K562 (cell line): ENCODE measurements around the gene SLC22A23. TPM values are rescaled to one million over a fixed set of nuclear protein-coding genes. Genes with fewer than 3 reads are reported as not detected.

Source experiments
- ARID2 ChIP-seq: fragments of 450-650 bp; IDR thresholded peaks from 2 replicates; pipeline ENCODE4 v1.6.1; 2017; ENCODE audit warnings: antibody characterized with exemption, mild to moderate bottlenecking
- ATF3 ChIP-seq, 2 experiments: fragments of 450-650 bp in 1 of 2; sonication (generic) in 1 of 2; formaldehyde crosslinking in 1 of 2; IDR thresholded peaks in 1 of 2; conservative IDR thresholded peaks in 1 of 2; 2 replicates each; pipeline versions ENCODE4 v1.6.1 to v1.8.1; 2016 to 2023; ENCODE audit warnings: mild to moderate bottlenecking in 2 of 2, moderate library complexity in 2 of 2, inconsistent platforms in 1 of 2, missing genetic modification reagents in 1 of 2
- COPS2 ChIP-seq: fragments of 450-650 bp; conservative IDR thresholded peaks from 2 replicates; pipeline ENCODE4 v1.6.1; 2016; ENCODE audit warnings: mild to moderate bottlenecking, moderate library complexity
- ETV1 ChIP-seq: fragments of 450-650 bp; conservative IDR thresholded peaks from 2 replicates; pipeline ENCODE4 v1.6.1; 2016; ENCODE audit warnings: missing genetic modification characterization, control low read depth, low read depth, missing compliant biosample characterization
- GABPA ChIP-seq: fragments of 200-800 bp; sonication (Bioruptor generic); conservative IDR thresholded peaks from 2 replicates; pipeline ENCODE4 v1.6.1; 2016; ENCODE audit warnings: low read depth, missing genetic modification characterization, missing compliant biosample characterization
- HNRNPL ChIP-seq: fragments of 200-400 bp; formaldehyde crosslinking; IDR thresholded peaks from 2 replicates; pipeline ENCODE4 v1.6.1; 2017; ENCODE audit warnings: low read depth, mild to moderate bottlenecking, low read length
- NBN ChIP-seq: fragments of 450-650 bp; IDR thresholded peaks from 2 replicates; pipeline ENCODE4 v1.6.1; 2016; ENCODE audit warnings: low read depth, mild to moderate bottlenecking
- POLR2A ChIP-seq: fragments of 450-650 bp; conservative IDR thresholded peaks from 2 replicates; pipeline ENCODE4 v1.6.1; 2016
- POLR2G ChIP-seq: fragments of 200-400 bp; formaldehyde crosslinking; IDR thresholded peaks from 2 replicates; pipeline ENCODE4 v1.6.1; 2017; ENCODE audit warnings: low read depth, mild to moderate bottlenecking, antibody characterized with exemption, low read length, moderate library complexity
- RBFOX2 ChIP-seq: fragments of 200-400 bp; formaldehyde crosslinking; IDR thresholded peaks from 2 replicates; pipeline ENCODE4 v1.6.1; 2017; ENCODE audit warnings: low read depth, mild to moderate bottlenecking, low read length, moderate library complexity
- RBM17 ChIP-seq: fragments of 200-400 bp; formaldehyde crosslinking; IDR thresholded peaks from 2 replicates; pipeline ENCODE4 v1.6.1; 2017; ENCODE audit warnings: low read depth, mild to moderate bottlenecking, low read length, borderline replicate concordance
- RBM22 ChIP-seq: fragments of 200-400 bp; formaldehyde crosslinking; IDR thresholded peaks from 2 replicates; pipeline ENCODE4 v1.6.1; 2018; ENCODE audit warnings: low read length, low read depth; ENCODE audit not compliant: poor library complexity, severe bottlenecking
- RCOR1 ChIP-seq, 2 experiments: IDR thresholded peaks; 2 replicates each; pipeline ENCODE4 v1.6.1; 2012; ENCODE audit warnings: low read depth in 2 of 2, low read length in 2 of 2, borderline replicate concordance in 1 of 2, improper control_type of control experiment in 1 of 2
- RUNX1 ChIP-seq: sonication (generic); IDR thresholded peaks from 2 replicates; pipeline ENCODE4 v1.6.1; 2016; ENCODE audit warnings: antibody characterized with exemption, low read depth
- SAFB ChIP-seq: fragments of 200-400 bp; formaldehyde crosslinking; IDR thresholded peaks from 2 replicates; pipeline ENCODE4 v1.6.1; 2017; ENCODE audit warnings: low read depth, low read length, borderline replicate concordance
- TGIF2 ChIP-seq: sonication (generic); formaldehyde crosslinking; IDR thresholded peaks from 2 replicates; pipeline ENCODE4 v1.8.1; 2022; ENCODE audit warnings: mild to moderate bottlenecking, missing genetic modification reagents, moderate library complexity
- ZFP1 ChIP-seq: fragments of 450-650 bp; formaldehyde crosslinking; IDR thresholded peaks from 2 replicates; pipeline ENCODE4 v1.4.0; 2020; ENCODE audit warnings: mild to moderate bottlenecking, mixed read lengths
- ZFP30 ChIP-seq: fragments of 250-450 bp; sonication (Bioruptor Pico); IDR thresholded peaks from 2 replicates; pipeline ENCODE4 v1.8.0; 2022; ENCODE audit warnings: moderate library complexity, mild to moderate bottlenecking, inconsistent platforms, borderline replicate concordance
- ZZZ3 ChIP-seq: fragments of 450-650 bp; IDR thresholded peaks from 2 replicates; pipeline ENCODE4 v1.6.1; 2016; ENCODE audit warnings: antibody characterized with exemption, mild to moderate bottlenecking, moderate library complexity
- polyA plus RNA-seq, 8 experiments: library from polyadenylated mRNA; depleted of rRNA in 4 of 8; stranded (reverse) in 5 of 8; unstranded in 3 of 8; fragments of >200 nt; fragmentation: Nextera tagmentation in 2 of 8; fragmentation: Illumina TruSeq in 1 of 8; extraction: Ambion mirVana in 2 of 8; extraction: Trizol in 1 of 8; gene quantifications; 2 replicates each; pipeline versions ENCODE4 v1.2.1 to v1.2.3, GENCODE V29; 2011 to 2014; ENCODE audit warnings: inconsistent platforms in 1 of 8, missing spikeins in 1 of 8
- total RNA-seq, 7 experiments: library from RNA; depleted of rRNA in 6 of 7; stranded (reverse); fragments of >200 nt in 6 of 7; fragmentation: Illumina TruSeq in 2 of 7; extraction: Trizol in 2 of 7; gene quantifications; 2 replicates each; pipeline versions ENCODE4 v1.2.1 to v1.2.3, GENCODE V29; 2011 to 2021; ENCODE audit warnings: low replicate concordance in 1 of 7
- TF ChIP-seq, protein P1 (sequence below): fragments of 450-650 bp; formaldehyde crosslinking; IDR thresholded peaks from 2 replicates; pipeline ENCODE4 v1.4.0; 2022; ENCODE audit warnings: missing genetic modification characterization
- TF ChIP-seq, protein P2 (sequence below): sonication (generic); formaldehyde crosslinking; IDR thresholded peaks from 2 replicates; pipeline ENCODE4 v1.8.0; 2023; ENCODE audit warnings: mild to moderate bottlenecking, missing genetic modification reagents

SLC22A23 gene
- total and polyA plus RNA-seq, 9 of the 15 experiments (the other 6 are each of a cell fraction or from before 2014, with no cell fraction given): 0.30 to 8.7 (median 2.5) TPM

DNA sequence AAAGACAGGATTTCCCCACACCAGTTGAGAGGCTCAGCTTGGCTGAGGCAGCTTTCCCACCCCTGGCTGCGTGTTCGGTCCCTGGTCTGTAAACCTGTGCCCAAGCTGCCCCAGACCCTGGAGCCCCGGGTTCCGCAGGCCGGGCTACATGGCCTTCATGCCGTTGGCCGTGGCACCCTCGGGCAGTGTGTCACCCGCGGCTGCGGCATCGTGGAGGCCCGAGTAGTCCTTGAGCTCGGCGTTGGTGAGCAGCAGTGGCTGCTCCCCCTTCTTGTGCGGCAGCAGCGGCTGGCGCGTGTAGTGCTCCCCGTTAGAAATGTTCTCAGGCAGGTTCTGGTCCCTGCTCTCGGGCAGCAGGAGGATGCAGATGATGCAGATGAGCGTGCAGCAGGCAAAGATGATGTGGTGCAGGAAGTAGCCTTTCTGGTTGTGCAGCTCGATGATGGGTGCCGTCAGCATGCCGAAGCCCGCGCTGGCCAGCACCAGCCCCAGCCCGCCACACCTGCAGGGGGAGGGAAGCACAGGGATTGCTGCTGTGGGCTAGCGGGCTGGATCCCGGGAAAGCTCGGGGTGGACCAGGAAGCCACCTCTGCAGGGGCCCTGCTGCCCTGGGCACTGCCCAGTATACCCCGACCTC is 183.8 kb downstream of the SLC22A23 start (continued):
- TF ChIP-seq, protein P1, sequence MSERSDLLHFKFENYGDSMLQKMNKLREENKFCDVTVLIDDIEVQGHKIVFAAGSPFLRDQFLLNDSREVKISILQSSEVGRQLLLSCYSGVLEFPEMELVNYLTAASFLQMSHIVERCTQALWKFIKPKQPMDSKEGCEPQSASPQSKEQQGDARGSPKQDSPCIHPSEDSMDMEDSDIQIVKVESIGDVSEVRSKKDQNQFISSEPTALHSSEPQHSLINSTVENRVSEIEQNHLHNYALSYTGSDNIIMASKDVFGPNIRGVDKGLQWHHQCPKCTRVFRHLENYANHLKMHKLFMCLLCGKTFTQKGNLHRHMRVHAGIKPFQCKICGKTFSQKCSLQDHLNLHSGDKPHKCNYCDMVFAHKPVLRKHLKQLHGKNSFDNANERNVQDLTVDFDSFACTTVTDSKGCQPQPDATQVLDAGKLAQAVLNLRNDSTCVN (CRISPR knock-in tag): no peak
- TF ChIP-seq POLR2A (0 out of 2 replicates have a peak, but pooled peaks have one; percentile 16), RBM22 (peak; percentile 81), ARID2 (no peak), ZZZ3 (no peak), ZFP30 (CRISPR knock-in tag) (no peak), ATF3 (IDR thresholded peaks at IDR 0.05) (no peak), ATF3 (CRISPR knock-in tag; conservative IDR thresholded peaks at IDR 0.05) (no peak), TGIF2 (CRISPR knock-in tag) (no peak), RBM17 (no peak), NBN (no peak), POLR2G (peak; percentile 66), HNRNPL (no peak), ZFP1 (CRISPR knock-in tag) (no peak), RBFOX2 (0 out of 2 replicates have a peak, but pooled peaks have one; percentile 31), RCOR1 (IDR thresholded peaks at IDR 0.05; ENCODE audit: borderline replicate concordance in 1 of 2, low read depth in 2 of 2, low read length in 2 of 2) (no peak), ETV1 (no peak), GABPA (tag) (no peak), RUNX1 (no peak), SAFB (no peak), COPS2 (no peak)
- TF ChIP-seq, protein P2, sequence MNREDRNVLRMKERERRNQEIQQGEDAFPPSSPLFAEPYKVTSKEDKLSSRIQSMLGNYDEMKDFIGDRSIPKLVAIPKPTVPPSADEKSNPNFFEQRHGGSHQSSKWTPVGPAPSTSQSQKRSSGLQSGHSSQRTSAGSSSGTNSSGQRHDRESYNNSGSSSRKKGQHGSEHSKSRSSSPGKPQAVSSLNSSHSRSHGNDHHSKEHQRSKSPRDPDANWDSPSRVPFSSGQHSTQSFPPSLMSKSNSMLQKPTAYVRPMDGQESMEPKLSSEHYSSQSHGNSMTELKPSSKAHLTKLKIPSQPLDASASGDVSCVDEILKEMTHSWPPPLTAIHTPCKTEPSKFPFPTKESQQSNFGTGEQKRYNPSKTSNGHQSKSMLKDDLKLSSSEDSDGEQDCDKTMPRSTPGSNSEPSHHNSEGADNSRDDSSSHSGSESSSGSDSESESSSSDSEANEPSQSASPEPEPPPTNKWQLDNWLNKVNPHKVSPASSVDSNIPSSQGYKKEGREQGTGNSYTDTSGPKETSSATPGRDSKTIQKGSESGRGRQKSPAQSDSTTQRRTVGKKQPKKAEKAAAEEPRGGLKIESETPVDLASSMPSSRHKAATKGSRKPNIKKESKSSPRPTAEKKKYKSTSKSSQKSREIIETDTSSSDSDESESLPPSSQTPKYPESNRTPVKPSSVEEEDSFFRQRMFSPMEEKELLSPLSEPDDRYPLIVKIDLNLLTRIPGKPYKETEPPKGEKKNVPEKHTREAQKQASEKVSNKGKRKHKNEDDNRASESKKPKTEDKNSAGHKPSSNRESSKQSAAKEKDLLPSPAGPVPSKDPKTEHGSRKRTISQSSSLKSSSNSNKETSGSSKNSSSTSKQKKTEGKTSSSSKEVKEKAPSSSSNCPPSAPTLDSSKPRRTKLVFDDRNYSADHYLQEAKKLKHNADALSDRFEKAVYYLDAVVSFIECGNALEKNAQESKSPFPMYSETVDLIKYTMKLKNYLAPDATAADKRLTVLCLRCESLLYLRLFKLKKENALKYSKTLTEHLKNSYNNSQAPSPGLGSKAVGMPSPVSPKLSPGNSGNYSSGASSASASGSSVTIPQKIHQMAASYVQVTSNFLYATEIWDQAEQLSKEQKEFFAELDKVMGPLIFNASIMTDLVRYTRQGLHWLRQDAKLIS (CRISPR knock-in tag): no peak
